ENCODE data around the gene ELF2. TPM values are rescaled to one million over a fixed set of nuclear protein-coding genes. Genes with fewer than 3 reads are reported as not detected.
A peak's percentile ranks its signal among the peaks of the same experiment; 100 is the strongest.
"Not testable (repeated sequence)": the region's sequence is repeated elsewhere in the genome, so short reads cannot be mapped to it uniquely, and the experiment has no call there.

The ELF2 gene
- total RNA-seq, 4 donors from 2014 or later, result 58.1 to 76.6 (median 65.0) TPM

DNA sequence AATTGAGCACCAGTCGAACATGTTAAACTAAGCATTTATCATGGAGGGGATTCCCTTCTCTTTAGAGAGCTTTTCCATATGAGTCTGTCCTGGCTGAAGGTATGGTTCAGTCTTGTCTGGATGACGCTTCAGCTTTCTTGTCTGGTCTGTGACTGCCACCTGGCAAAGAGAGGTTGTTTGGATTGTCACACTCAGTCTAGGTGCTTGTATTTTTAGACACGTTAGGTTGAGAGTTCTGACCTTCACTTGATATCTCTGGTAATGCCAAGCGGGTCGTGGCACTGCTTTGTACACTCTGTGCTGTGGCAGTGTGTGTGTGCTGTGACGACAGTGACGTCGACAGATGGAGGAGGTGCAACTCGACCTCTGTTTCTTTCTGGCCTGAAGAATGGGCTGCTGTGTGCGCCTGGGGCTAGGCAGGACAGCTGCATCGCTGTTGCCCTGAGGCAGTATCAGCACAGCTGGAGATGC is 148.8 kb downstream of the ELF2 start:
- TF ChIP-seq, protein P1, sequence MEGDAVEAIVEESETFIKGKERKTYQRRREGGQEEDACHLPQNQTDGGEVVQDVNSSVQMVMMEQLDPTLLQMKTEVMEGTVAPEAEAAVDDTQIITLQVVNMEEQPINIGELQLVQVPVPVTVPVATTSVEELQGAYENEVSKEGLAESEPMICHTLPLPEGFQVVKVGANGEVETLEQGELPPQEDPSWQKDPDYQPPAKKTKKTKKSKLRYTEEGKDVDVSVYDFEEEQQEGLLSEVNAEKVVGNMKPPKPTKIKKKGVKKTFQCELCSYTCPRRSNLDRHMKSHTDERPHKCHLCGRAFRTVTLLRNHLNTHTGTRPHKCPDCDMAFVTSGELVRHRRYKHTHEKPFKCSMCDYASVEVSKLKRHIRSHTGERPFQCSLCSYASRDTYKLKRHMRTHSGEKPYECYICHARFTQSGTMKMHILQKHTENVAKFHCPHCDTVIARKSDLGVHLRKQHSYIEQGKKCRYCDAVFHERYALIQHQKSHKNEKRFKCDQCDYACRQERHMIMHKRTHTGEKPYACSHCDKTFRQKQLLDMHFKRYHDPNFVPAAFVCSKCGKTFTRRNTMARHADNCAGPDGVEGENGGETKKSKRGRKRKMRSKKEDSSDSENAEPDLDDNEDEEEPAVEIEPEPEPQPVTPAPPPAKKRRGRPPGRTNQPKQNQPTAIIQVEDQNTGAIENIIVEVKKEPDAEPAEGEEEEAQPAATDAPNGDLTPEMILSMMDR (IDR thresholded peaks at IDR 0.05), result no peak
- peak in 1 of 2 donors; percentile 69 for TF ChIP-seq POLR2A (IDR thresholded peaks at IDR 0.05)
- intact Hi-C loops (cut with DNase I), result no loop called here
- no peaks in the 10 kb centered on the region for H3K36me3 ChIP-seq
- 29 to 33% methylated on average over 11 of the region's 11 CpGs for WGBS, 2 donors
- H3K27ac ChIP-seq, result peak overlapping the region; percentile 73 to 88 (median 83)
- H3K27me3 ChIP-seq, result no peaks in the 10 kb centered on the region
- H3K4me1 ChIP-seq, result peaks cover 5 to 18% of the 10 kb centered on the region in 2 donors
- DNase-seq, result peak; percentile 92 to 93
- H3K9me3 ChIP-seq, result no peaks in the 10 kb centered on the region
- H3K4me3 ChIP-seq (replicated peaks in 1 of 3), result no peak overlapping the region

DNA sequence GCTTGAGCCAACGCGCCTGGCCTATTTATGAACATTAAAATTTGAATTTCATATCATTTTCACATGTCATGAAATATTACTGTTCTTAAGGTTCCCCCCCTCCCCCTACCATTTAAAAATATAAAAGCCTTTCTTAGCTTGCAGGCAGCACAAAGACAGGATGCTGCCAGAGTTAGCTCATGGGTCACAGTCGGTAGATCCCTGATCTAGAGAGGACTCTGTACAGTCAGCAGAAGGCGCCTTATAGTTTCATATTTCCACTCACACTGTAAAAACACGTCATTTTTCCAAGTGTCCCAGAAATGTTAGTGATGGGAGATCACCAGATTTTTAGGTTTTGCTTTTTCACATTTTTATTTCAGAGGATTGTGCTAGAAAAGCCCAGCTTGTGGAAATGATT is 149.2 kb downstream of the ELF2 start:
- WGBS, 2 donors, result 69 to 70% methylated on average over 5 of the region's 5 CpGs
- Histone ChIP-seq H3K9me3 (no peaks in the 10 kb centered on the region), H3K4me1 (peaks cover 5 to 18% of the 10 kb centered on the region in 2 donors), H3K36me3 (no peaks in the 10 kb centered on the region), H3K4me3 (replicated peaks in 1 of 3) (no peak overlapping the region), H3K27me3 (no peaks in the 10 kb centered on the region), H3K27ac (peak overlapping the region; percentile 72 to 88 (median 83))
- no peak for TF ChIP-seq POLR2A (IDR thresholded peaks at IDR 0.05)
- TF ChIP-seq, protein P1 (IDR thresholded peaks at IDR 0.05), result no peak
- intact Hi-C loops (cut with DNase I), result no loop called here
- DNase-seq, result no peak

DNA sequence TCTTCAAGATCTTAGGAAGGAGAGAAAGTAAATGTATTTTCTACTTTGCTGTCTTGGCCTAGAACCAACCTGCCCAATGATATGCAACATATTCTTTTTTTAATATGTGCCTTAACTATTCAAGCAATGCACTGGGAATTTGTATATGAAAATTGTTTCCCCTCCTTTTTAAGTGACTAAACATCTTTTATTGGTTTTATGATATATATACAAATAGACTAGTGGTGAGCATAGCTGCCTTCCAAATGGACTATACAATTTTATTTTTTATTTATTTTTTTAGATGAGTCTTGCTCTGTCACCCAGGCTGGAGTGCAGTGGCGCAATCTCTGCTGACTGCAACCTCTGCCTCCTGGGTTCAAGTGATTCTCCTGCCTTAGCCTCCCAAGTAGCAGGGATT is 151.2 kb downstream of the ELF2 start:
- intact Hi-C loops (cut with DNase I), result no loop called here
- Histone ChIP-seq H3K27me3 (no peaks in the 10 kb centered on the region), H3K9me3 (no peaks in the 10 kb centered on the region), H3K4me3 (replicated peaks in 1 of 3) (no peak overlapping the region), H3K36me3 (no peaks in the 10 kb centered on the region), H3K4me1 (peaks cover 5 to 18% of the 10 kb centered on the region in 2 donors), H3K27ac (peak overlapping the region in 1 of 3 donors; percentile 16)
- 97 to 100% methylated on average over 1 of the region's 1 CpG for WGBS, 2 donors
- DNase-seq, result no peak
- no peak for TF ChIP-seq POLR2A (IDR thresholded peaks at IDR 0.05)
- TF ChIP-seq, protein P1 (IDR thresholded peaks at IDR 0.05), result no peak

DNA sequence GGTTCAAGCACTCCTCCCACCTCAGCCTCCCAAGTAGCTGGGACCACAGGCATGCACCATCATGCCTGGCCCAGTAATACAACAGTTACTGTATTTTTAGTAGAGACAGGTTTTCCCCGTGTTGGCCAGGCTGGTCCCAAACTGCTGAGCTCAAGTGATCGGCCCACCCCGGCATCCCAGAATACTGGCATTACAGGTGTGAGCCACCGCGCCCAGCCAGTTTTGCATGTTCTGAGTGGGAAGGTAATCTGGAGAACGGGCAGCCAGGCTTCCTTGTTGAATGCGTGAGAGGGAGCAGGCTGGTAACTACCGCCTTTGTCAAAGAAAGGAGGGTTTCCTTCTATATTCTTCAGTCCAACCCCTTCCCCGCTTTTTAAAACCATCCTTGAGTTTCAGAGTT is 152.3 kb downstream of the ELF2 start:
- 94 to 98% methylated on average over 9 of the region's 9 CpGs for WGBS, 2 donors
- Histone ChIP-seq H3K27ac (peak overlapping the region in 1 of 3 donors; percentile 16), H3K4me1 (peaks cover 5 to 18% of the 10 kb centered on the region in 2 donors), H3K36me3 (no peaks in the 10 kb centered on the region), H3K27me3 (no peaks in the 10 kb centered on the region), H3K4me3 (replicated peaks in 1 of 3) (no peak overlapping the region), H3K9me3 (no peaks in the 10 kb centered on the region)
- DNase-seq, result no peak
- no peak for TF ChIP-seq POLR2A (IDR thresholded peaks at IDR 0.05)
- TF ChIP-seq, protein P1 (IDR thresholded peaks at IDR 0.05), result no peak
- intact Hi-C loops (cut with DNase I), result no loop called here

DNA sequence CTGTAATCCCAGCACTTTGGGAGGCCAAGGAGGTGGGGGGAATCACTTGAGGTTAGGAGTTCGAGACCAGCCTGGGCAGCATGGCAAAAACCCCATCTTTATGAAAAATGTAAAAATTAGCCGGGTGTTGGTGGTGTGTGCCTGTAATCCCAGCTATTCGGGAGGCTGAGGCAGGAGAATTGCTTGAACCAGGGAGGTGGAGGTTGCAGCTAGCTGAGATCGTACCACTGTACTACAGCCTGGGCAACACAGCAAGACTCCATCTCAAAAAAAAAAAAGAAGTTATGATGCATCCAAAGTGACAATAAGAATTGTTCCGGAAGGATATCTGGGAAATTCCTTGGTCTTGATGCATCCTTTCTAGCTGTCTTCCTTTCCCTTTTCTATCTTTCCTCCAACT is 154.2 kb downstream of the ELF2 start:
- H3K36me3 ChIP-seq, result no peaks in the 10 kb centered on the region
- intact Hi-C loops (cut with DNase I), result no loop called here
- no peaks in the 10 kb centered on the region for H3K9me3 ChIP-seq
- 97 to 99% methylated on average over 5 of the region's 5 CpGs for WGBS, 2 donors
- no peaks in the 10 kb centered on the region for H3K27me3 ChIP-seq
- peaks cover 2 to 15% of the 10 kb centered on the region in 2 donors for H3K4me1 ChIP-seq
- DNase-seq, result no peak
- H3K4me3 ChIP-seq (replicated peaks in 1 of 3), result no peak overlapping the region
- no peak for TF ChIP-seq POLR2A (IDR thresholded peaks at IDR 0.05)
- TF ChIP-seq, protein P1 (IDR thresholded peaks at IDR 0.05), result no peak
- H3K27ac ChIP-seq, result no peak overlapping the region

DNA sequence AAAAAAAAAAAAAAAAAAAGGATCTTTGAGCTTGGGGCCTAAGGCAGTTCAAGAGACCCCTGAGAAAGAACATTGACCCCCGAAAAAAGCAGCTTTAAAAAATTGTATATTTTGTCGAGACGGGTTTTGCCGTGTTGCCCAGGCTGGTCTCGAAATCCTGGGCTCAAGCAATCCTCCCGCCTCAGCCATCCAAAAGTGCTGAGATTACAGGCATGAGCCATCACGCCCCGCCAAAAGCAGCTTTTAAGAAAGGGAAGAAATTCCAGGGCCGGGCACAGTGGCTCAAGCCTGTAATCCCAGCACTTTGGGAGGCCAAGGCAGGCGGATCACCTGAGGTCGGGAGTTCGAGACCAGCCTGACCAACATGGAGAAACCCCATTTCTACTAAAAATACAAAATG is 155.9 kb downstream of the ELF2 start:
- H3K9me3 ChIP-seq; intact Hi-C loops (cut with DNase I); DNase-seq; H3K4me1 ChIP-seq; H3K27me3 ChIP-seq; H3K36me3 ChIP-seq; H3K27ac ChIP-seq; H3K4me3 ChIP-seq (replicated peaks in 1 of 3): not testable (repeated sequence)
- 94 to 96% methylated on average over 12 of the region's 12 CpGs for WGBS, 2 donors

Data from thyroid gland (tissue), 4 donors.